VCaP (cell line): ENCODE results near the gene CASKIN2.
"Not testable (repeated sequence)": the region's sequence is repeated elsewhere in the genome, so short reads cannot be mapped to it uniquely, and the experiment has no call there.

Source experiments
- H3K27ac ChIP-seq: fragments of 450-650 bp; 2 replicates; pipeline ENCODE4 v1.5.1; 2017
- TF ChIP-seq, protein P1 (sequence below): fragments of 450-650 bp; conservative IDR thresholded peaks from 2 replicates; pipeline ENCODE4 v1.5.1; 2017; ENCODE audit warnings: mild to moderate bottlenecking, moderate library complexity

The CASKIN2 gene

GRCh38 chr17:75523647-75524046, 8.3 kb upstream of the CASKIN2 start:
- peak overlapping the region; percentile 91; the same call in 1 of the 2 replicates for H3K27ac ChIP-seq
- TF ChIP-seq, protein P1, sequence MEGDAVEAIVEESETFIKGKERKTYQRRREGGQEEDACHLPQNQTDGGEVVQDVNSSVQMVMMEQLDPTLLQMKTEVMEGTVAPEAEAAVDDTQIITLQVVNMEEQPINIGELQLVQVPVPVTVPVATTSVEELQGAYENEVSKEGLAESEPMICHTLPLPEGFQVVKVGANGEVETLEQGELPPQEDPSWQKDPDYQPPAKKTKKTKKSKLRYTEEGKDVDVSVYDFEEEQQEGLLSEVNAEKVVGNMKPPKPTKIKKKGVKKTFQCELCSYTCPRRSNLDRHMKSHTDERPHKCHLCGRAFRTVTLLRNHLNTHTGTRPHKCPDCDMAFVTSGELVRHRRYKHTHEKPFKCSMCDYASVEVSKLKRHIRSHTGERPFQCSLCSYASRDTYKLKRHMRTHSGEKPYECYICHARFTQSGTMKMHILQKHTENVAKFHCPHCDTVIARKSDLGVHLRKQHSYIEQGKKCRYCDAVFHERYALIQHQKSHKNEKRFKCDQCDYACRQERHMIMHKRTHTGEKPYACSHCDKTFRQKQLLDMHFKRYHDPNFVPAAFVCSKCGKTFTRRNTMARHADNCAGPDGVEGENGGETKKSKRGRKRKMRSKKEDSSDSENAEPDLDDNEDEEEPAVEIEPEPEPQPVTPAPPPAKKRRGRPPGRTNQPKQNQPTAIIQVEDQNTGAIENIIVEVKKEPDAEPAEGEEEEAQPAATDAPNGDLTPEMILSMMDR, result no peak

- no peak overlapping the region for H3K27ac ChIP-seq
- TF ChIP-seq, protein P1, result no peak
Measured at GRCh38 chr17:75521951-75522727, 6.8 kb upstream of the CASKIN2 start.

- H3K27ac ChIP-seq, result no peak overlapping the region
- TF ChIP-seq, protein P1, result no peak
Measured at GRCh38 chr17:75521290-75521689, 6.0 kb upstream of the CASKIN2 start.

- H3K27ac ChIP-seq, result not testable (repeated sequence)
Measured at GRCh38 chr17:75520413-75520812, 5.1 kb upstream of the CASKIN2 start.

DNA sequence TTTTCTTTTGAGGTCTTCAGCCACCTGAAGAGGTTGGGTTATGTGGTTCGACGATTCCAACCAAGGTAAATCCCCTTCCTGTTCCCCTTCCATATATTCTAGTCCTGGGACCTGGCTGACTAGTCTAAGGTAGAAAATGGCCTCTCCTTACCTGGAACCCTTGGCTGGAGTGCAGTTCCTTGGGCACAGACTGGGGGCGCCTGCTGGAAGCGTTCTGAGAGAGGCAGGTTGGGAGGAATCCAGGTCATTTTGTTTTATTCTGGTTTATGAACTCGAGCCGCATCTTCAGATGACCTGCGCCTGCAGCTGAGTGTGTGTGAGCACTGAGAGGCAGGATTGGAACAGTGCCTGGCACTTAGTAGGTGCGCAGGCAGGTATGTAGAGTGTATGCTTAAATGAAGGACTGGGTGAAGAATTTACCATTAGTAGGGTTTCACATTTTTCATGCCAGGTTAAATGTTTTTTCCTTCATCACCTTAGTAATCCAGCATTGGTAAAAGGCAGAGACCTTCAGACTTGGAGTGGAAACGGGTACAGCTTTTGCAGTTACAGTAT, 3.7 kb upstream of the CASKIN2 start:
- TF ChIP-seq, protein P1, result no peak
- no peak overlapping the region for H3K27ac ChIP-seq

GRCh38 chr17:75518201-75518600, 2.9 kb upstream of the CASKIN2 start:
- H3K27ac ChIP-seq, result no peak overlapping the region
- TF ChIP-seq, protein P1, result no peak

GRCh38 chr17:75517297-75517865, 2.0 kb upstream of the CASKIN2 start:
- peak overlapping the region; percentile 86 for H3K27ac ChIP-seq
- TF ChIP-seq, protein P1, result no peak; the same call in 1 of the 2 replicates
